Loucy (cell line): Measurements from ENCODE around the gene CYP27B1.
"Not testable (repeated sequence)": the region's sequence is repeated elsewhere in the genome, so short reads cannot be mapped to it uniquely, and the experiment has no call there.

ENCODE experiments used
- EZH2phosphoT487 ChIP-seq: fragments of 200-600 bp; IDR thresholded peaks from 2 replicates; pipeline ENCODE4 v1.6.1; 2018; ENCODE audit warnings: antibody characterized with exemption, mild to moderate bottlenecking, moderate library complexity, borderline replicate concordance
- TF ChIP-seq, protein P1 (sequence below): fragments of 200-600 bp; sonication (generic); conservative IDR thresholded peaks from 2 replicates; pipeline ENCODE4 v1.5.1; 2014; ENCODE audit warnings: mild to moderate bottlenecking, antibody characterized with exemption, low read length

DNA sequence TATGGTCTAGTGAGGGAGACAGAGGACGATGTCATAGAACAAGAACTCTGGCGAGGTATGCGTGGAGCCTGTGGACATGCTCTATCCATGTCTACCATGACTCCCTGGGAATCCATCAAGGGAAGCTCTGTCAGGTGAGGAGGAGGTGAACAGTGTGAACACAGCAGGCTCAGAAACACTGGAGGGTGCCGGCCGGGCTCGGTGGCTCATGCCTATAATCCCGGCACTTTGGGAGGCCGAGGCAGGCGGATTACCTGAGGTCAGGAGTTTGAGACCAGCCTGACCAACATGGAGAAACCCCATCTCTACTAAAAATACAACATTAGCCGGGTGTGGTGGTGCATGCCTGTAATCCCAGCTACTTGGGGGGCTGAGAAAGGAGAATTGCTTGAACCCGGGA, 7.8 kb upstream of the CYP27B1 start:
- TF ChIP-seq, protein P1, sequence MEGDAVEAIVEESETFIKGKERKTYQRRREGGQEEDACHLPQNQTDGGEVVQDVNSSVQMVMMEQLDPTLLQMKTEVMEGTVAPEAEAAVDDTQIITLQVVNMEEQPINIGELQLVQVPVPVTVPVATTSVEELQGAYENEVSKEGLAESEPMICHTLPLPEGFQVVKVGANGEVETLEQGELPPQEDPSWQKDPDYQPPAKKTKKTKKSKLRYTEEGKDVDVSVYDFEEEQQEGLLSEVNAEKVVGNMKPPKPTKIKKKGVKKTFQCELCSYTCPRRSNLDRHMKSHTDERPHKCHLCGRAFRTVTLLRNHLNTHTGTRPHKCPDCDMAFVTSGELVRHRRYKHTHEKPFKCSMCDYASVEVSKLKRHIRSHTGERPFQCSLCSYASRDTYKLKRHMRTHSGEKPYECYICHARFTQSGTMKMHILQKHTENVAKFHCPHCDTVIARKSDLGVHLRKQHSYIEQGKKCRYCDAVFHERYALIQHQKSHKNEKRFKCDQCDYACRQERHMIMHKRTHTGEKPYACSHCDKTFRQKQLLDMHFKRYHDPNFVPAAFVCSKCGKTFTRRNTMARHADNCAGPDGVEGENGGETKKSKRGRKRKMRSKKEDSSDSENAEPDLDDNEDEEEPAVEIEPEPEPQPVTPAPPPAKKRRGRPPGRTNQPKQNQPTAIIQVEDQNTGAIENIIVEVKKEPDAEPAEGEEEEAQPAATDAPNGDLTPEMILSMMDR: not testable (repeated sequence)
- TF ChIP-seq EZH2phosphoT487: not testable (repeated sequence)
